ENCODE measurements around the gene PPM1B. TPM values are rescaled to one million over a fixed set of nuclear protein-coding genes. Genes with fewer than 3 reads are reported as not detected.

Gene PPM1B
- total and polyA plus RNA-seq, 10 of the 15 experiments (the other 5 are each of a cell fraction or from before 2014, with no cell fraction given), result 12.5 to 53.4 (median 33.7) TPM

DNA sequence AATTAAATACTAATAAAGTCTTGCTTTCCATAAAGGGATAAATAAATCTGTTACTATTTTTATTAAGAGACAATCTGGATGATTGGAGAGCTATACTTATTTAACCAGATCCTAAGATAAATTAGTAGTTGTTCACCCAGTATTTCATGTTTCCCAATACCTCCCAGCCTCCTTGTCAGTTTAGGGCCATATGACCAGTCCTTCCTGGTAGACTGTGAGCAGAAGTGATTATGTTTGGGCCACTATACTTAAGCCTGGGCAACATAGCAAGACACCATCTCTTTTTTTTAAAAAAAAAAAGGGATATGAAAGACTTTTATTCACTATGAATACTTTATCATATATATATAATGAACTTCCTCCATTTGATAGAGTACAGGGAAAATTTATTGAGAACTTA lies 48.8 kb upstream of the PPM1B start:
- no peak for FAIRE-seq
- Histone ChIP-seq H3K4me1 (ENCODE audit: control insufficient read depth, insufficient read depth, low read length) (peaks cover 3% of the 10 kb centered on the region; the same call in 1 of the 2 replicates), H3K4me3 (no peak overlapping the region), H3K36me3 (ENCODE audit: control insufficient read depth in 2 of 2, insufficient read depth in 2 of 2, low read length in 1 of 2) (no peaks in the 10 kb centered on the region), H2AFZ (ENCODE audit: control insufficient read depth, low read depth, low read length) (no peak overlapping the region), H3K27me3 (replicated peaks in 1 of 2; ENCODE audit: control insufficient read depth in 2 of 2, insufficient read depth in 2 of 2, low read length in 1 of 2) (no peaks in the 10 kb centered on the region), H4K20me1 (ENCODE audit: control insufficient read depth, insufficient read depth) (no peaks in the 10 kb centered on the region), H3K4me2 (ENCODE audit: control insufficient read depth, insufficient read depth) (no peak overlapping the region), H3K9me3 (replicated peaks; ENCODE audit: control insufficient read depth, insufficient read depth, low read length) (no peaks in the 10 kb centered on the region), H3K27ac (ENCODE audit: control insufficient read depth, insufficient read depth) (no peak overlapping the region), H3K9ac (ENCODE audit: control insufficient read depth, insufficient read depth, low read length) (no peak overlapping the region), H3K79me2 (ENCODE audit: control insufficient read depth, insufficient read depth, low read length) (no peaks in the 10 kb centered on the region)
- ChIA-PET RAD21 (ENCODE audit: unreplicated experiment) (no interaction called here), POLR2A (no interaction called here), CTCF (interaction anchor here (1.4 kb wide), 1 partner anchor 29 kb away, joined by 4 read pairs; no protein-coding TSS in a partner anchor), SMC1A (ENCODE audit: uncharacterized antibody, unreplicated experiment) (interaction anchor here (1.1 to 2.4 kb wide), 2 partner anchors 11 to 41 kb away, joined by 3 to 11 read pairs; no protein-coding TSS in a partner anchor)
- no TSS peak for BruUV-seq (replicated peaks)
- TF ChIP-seq CHD4 (IDR thresholded peaks at IDR 0.05) (no peak), CREM (IDR thresholded peaks at IDR 0.05; ENCODE audit: low read depth) (no peak), NFYA (IDR thresholded peaks at IDR 0.05; ENCODE audit: borderline replicate concordance, low read depth, low read length) (no peak), RELA (IDR thresholded peaks at IDR 0.05; ENCODE audit: borderline replicate concordance, partially characterized antibody) (no peak), EZH2 (IDR thresholded peaks at IDR 0.05; ENCODE audit: borderline replicate concordance, control insufficient read depth, low read depth, low read length) (no peak), STAT1 (conservative IDR thresholded peaks at IDR 0.05) (no peak), ATF7 (IDR thresholded peaks at IDR 0.05; ENCODE audit: low read depth) (no peak), STAT3 (IDR thresholded peaks at IDR 0.05; ENCODE audit: low read depth, low read length) (no peak), EP300 (IDR thresholded peaks at IDR 0.05; ENCODE audit: borderline replicate concordance in 1 of 2, control insufficient read depth in 1 of 2, low read depth in 2 of 2, low read length in 2 of 2) (no peak), NFYB (IDR thresholded peaks at IDR 0.05; ENCODE audit: insufficient read depth, low read depth, low read length) (no peak)
- TF ChIP-seq, protein P1, sequence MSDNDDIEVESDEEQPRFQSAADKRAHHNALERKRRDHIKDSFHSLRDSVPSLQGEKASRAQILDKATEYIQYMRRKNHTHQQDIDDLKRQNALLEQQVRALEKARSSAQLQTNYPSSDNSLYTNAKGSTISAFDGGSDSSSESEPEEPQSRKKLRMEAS (IDR thresholded peaks at IDR 0.05; ENCODE audit: low read depth, low read length), result no peak
- intact Hi-C loops (cut with micrococcal nuclease; ENCODE audit: unreplicated experiment) (no loop called here), in situ Hi-C loops (cut with MboI) (no loop called here)
- no peak for DNase-seq (ENCODE audit: low read depth, low spot score)
- ATAC-seq, result no peak

All from GM12878 (cell line).